Uterus (tissue), 4 donors: ENCODE results near the gene STAP2. TPM values are rescaled to one million over a fixed set of nuclear protein-coding genes. Genes with fewer than 3 reads are reported as not detected.

Experiments
- DNase-seq, 2 donors: peaks; one replicate each; pipeline ENCODE4 v3.0.0-alpha.2; 2019 to 2020
- H3K27ac ChIP-seq, 2 donors: fragments of 200-600 bp; sonication (generic); 1 replicate in 1 of 2; 2 replicates in 1 of 2; pipeline ENCODE4 v1.5.1; 2016 to 2018
- H3K27me3 ChIP-seq, 2 donors: fragments of 200-600 bp; sonication (generic); one replicate each; pipeline ENCODE4 v1.5.1; 2018 to 2019; ENCODE audit warnings: control low read depth in 1 of 2
- H3K36me3 ChIP-seq, 2 donors: fragments of 200-600 bp; sonication (generic); one replicate each; pipeline ENCODE4 v1.5.1; 2019; ENCODE audit warnings: control low read depth in 1 of 2
- H3K4me1 ChIP-seq, 2 donors: fragments of 200-600 bp; sonication (generic); one replicate each; pipeline ENCODE4 v1.5.1; 2018 to 2019; ENCODE audit warnings: control low read depth in 1 of 2
- H3K4me3 ChIP-seq, 2 donors: fragments of 200-600 bp; sonication (generic); 1 replicate in 1 of 2; 2 replicates in 1 of 2; pipeline ENCODE4 v1.5.1; 2018 to 2019; ENCODE audit warnings: mild to moderate bottlenecking in 1 of 2
- H3K9me3 ChIP-seq, 2 donors: fragments of 200-600 bp; sonication (generic); one replicate each; pipeline ENCODE4 v1.5.1; 2019; ENCODE audit warnings: control low read depth in 1 of 2
- CTCF ChIP-seq, 4 experiments: fragments of 200-600 bp in 2 of 4; fragments of 450-650 bp in 2 of 4; sonication (generic) in 2 of 4; IDR thresholded peaks; one replicate each; pipeline ENCODE4 v1.5.1; 2016 to 2019; ENCODE audit warnings: antibody characterized with exemption in 4 of 4, mild to moderate bottlenecking in 2 of 4, moderate library complexity in 1 of 4
- POLR2A ChIP-seq, 2 donors: fragments of 450-650 bp; IDR thresholded peaks; one replicate each; pipeline ENCODE4 v1.6.1; 2016; ENCODE audit warnings: antibody characterized with exemption in 2 of 2, mild to moderate bottlenecking in 1 of 2, moderate library complexity in 1 of 2
- intact Hi-C: fragments of 100-400 bp; cut with DNase I; formaldehyde crosslinking; loops from one replicate; pipeline ENCODE4 v1.15.1; 2023; ENCODE audit warnings: low total_unique reads
- total RNA-seq, 4 donors: library from RNA; depleted of rRNA in 3 of 4; stranded (reverse); fragments of >200 nt in 3 of 4; gene quantifications; one replicate each; pipeline versions ENCODE4 v1.1.0 to v1.2.4, GENCODE V29; 2014 to 2023
- donor health status: DM: yes; HTN: yes; CAD: no.

The STAP2 gene
- total RNA-seq, 4 donors from 2014 or later, result 0.29 to 9.4 (median 6.2) TPM

GRCh38 chr19:4328243-4328990 lies 10.2 kb downstream of the STAP2 start:
- peak overlapping the region; percentile 32 to 45 for H3K4me3 ChIP-seq

GRCh38 chr19:4327877-4328242 lies 10.8 kb downstream of the STAP2 start:
- H3K4me1 ChIP-seq, result peaks cover 0 to 11% of the 10 kb centered on the region in 2 donors

More at GRCh38 chr19:4328243-4328990, 10.2 kb downstream of the STAP2 start:
- DNase-seq, result peak; percentile 90 to 97
- peak overlapping the region; percentile 7 to 65 for H3K27ac ChIP-seq
- intact Hi-C loops, result no loop called here
- H3K36me3 ChIP-seq, result no peaks in the 10 kb centered on the region
- H3K27me3 ChIP-seq, result no peaks in the 10 kb centered on the region
- H3K9me3 ChIP-seq, result no peaks in the 10 kb centered on the region
- TF ChIP-seq POLR2A (IDR thresholded peaks at IDR 0.05), result peak in 1 of 2 donors; percentile 64
- peak in 2 of 4 experiments; percentile 10 to 22 for TF ChIP-seq CTCF (IDR thresholded peaks at IDR 0.05)
- peaks cover 0 to 11% of the 10 kb centered on the region in 2 donors for H3K4me1 ChIP-seq

GRCh38 chr19:4327252-4327876 lies 11.3 kb downstream of the STAP2 start:
- peak overlapping the region in 1 of 2 donors; percentile 65 for H3K27ac ChIP-seq
- peak; percentile 69 to 88 for DNase-seq
- no peaks in the 10 kb centered on the region for H3K9me3 ChIP-seq
- H3K27me3 ChIP-seq, result no peaks in the 10 kb centered on the region
- H3K4me1 ChIP-seq, result peaks cover 0 to 11% of the 10 kb centered on the region in 2 donors
- TF ChIP-seq POLR2A (IDR thresholded peaks at IDR 0.05) (no peak), CTCF (IDR thresholded peaks at IDR 0.05) (no peak)
- peak overlapping the region; percentile 29 to 45 for H3K4me3 ChIP-seq
- no peaks in the 10 kb centered on the region for H3K36me3 ChIP-seq
- intact Hi-C loops, result no loop called here

More at GRCh38 chr19:4327877-4328242, 10.8 kb downstream of the STAP2 start:
- H3K36me3 ChIP-seq, result no peaks in the 10 kb centered on the region
- H3K9me3 ChIP-seq, result no peaks in the 10 kb centered on the region
- TF ChIP-seq POLR2A (IDR thresholded peaks at IDR 0.05), result no peak
- TF ChIP-seq CTCF (IDR thresholded peaks at IDR 0.05), result no peak
- intact Hi-C loops, result no loop called here
- H3K27ac ChIP-seq, result peak overlapping the region in 1 of 2 donors; percentile 65
- H3K27me3 ChIP-seq, result no peaks in the 10 kb centered on the region
- H3K4me3 ChIP-seq, result peak overlapping the region; percentile 29 to 45
- DNase-seq, result no peak

GRCh38 chr19:4326837-4327251 lies 11.8 kb downstream of the STAP2 start:
- Histone ChIP-seq H3K4me1 (peaks cover 0 to 11% of the 10 kb centered on the region in 2 donors), H3K4me3 (peak overlapping the region in 1 of 2 donors; percentile 45), H3K9me3 (no peaks in the 10 kb centered on the region), H3K36me3 (no peaks in the 10 kb centered on the region), H3K27ac (peak overlapping the region in 1 of 2 donors; percentile 9), H3K27me3 (no peaks in the 10 kb centered on the region)
- no peak for DNase-seq
- intact Hi-C loops, result no loop called here
- TF ChIP-seq POLR2A (IDR thresholded peaks at IDR 0.05) (no peak), CTCF (IDR thresholded peaks at IDR 0.05) (no peak)
